ENCODE data around the gene GNAI3. TPM values are rescaled to one million over a fixed set of nuclear protein-coding genes. Genes with fewer than 3 reads are reported as not detected.
A peak's percentile ranks its signal among the peaks of the same experiment; 100 is the strongest.

The GNAI3 gene
- total and polyA plus RNA-seq, 10 of the 15 experiments (the other 5 are each of a cell fraction or from before 2014, with no cell fraction given): 5.9 to 13.8 (median 8.0) TPM

- Histone ChIP-seq H4K20me1 (ENCODE audit: control insufficient read depth, insufficient read depth) (no peaks in the 10 kb centered on the region), H3K9ac (ENCODE audit: control insufficient read depth, insufficient read depth, low read length) (no peak overlapping the region), H3K27me3 (replicated peaks in 1 of 2; ENCODE audit: control insufficient read depth in 2 of 2, insufficient read depth in 2 of 2, low read length in 1 of 2) (no peaks in the 10 kb centered on the region), H2AFZ (ENCODE audit: control insufficient read depth, low read depth, low read length) (no peak overlapping the region), H3K4me2 (ENCODE audit: control insufficient read depth, insufficient read depth) (no peak overlapping the region), H3K4me3 (no peak overlapping the region), H3K27ac (ENCODE audit: control insufficient read depth, insufficient read depth) (no peak overlapping the region), H3K9me3 (replicated peaks; ENCODE audit: control insufficient read depth, insufficient read depth, low read length) (no peaks in the 10 kb centered on the region), H3K36me3 (ENCODE audit: control insufficient read depth in 2 of 2, insufficient read depth in 2 of 2, low read length in 1 of 2) (peaks cover 8 to 29% of the 10 kb centered on the region in 2 experiments; a peak in 3 of 4 replicates), H3K4me1 (ENCODE audit: control insufficient read depth, insufficient read depth, low read length) (peaks cover 12% of the 10 kb centered on the region), H3K79me2 (ENCODE audit: control insufficient read depth, insufficient read depth, low read length) (no peaks in the 10 kb centered on the region)
- CTCF ChIA-PET: interaction anchor here (0.7 to 6.3 kb wide), 14 partner anchors 8 to 356 kb away, joined by 3 to 75 read pairs (median 6); partner anchors contain the start of genes AHCYL1, AMPD2, GNAI3 and GNAT2
- 80% methylated on average over 27 of the region's 30 CpGs for WGBS (ENCODE audit: insufficient coverage, insufficient replicate concordance, low lambda C conversion rate, missing lambda C conversion rate)
- FAIRE-seq (no peak), DNase-seq (ENCODE audit: low read depth, low spot score) (no peak), ATAC-seq (peak; percentile 14; the same call in 1 of the 3 replicates)
- intact Hi-C loops (cut with micrococcal nuclease; ENCODE audit: unreplicated experiment) (no loop called here), in situ Hi-C loops (cut with MboI) (no loop called here)
- no TSS peak for BruUV-seq (replicated peaks)
- TF ChIP-seq CTCF (IDR thresholded peaks at IDR 0.05 in 2 of 3, conservative IDR thresholded peaks at IDR 0.05 in 1 of 3; ENCODE audit: control insufficient read depth in 2 of 3, extremely low read depth in 1 of 3, insufficient read depth in 1 of 3, low read depth in 3 of 3, low read length in 3 of 3): peak; percentile 7 to 33 (median 11); a peak in 3 of 6 replicates
- peak; percentile 5; the same call in 1 of the 2 replicates for TF ChIP-seq SMC3 (IDR thresholded peaks at IDR 0.05; ENCODE audit: borderline replicate concordance, low read length)
- no peak for TF ChIP-seq E2F8 (IDR thresholded peaks at IDR 0.05; ENCODE audit: low read depth, partially characterized antibody)
- peak; percentile 31; the same call in 1 of the 2 replicates for TF ChIP-seq RAD21 (IDR thresholded peaks at IDR 0.05; ENCODE audit: insufficient read depth, low read depth, low read length)
- TF ChIP-seq CBFB (IDR thresholded peaks at IDR 0.05; ENCODE audit: low read depth): no peak
- no peak for TF ChIP-seq RAD51 (IDR thresholded peaks at IDR 0.05)
- SMC1A ChIA-PET (ENCODE audit: uncharacterized antibody, unreplicated experiment): interaction anchor here (1.0 to 5.4 kb wide), 8 partner anchors 9 to 97 kb away, joined by 3 to 36 read pairs (median 4); partner anchors contain the start of gene GNAI3
- RAD21 ChIA-PET (ENCODE audit: unreplicated experiment): interaction anchor here (0.6 to 4.3 kb wide), 9 partner anchors 9 to 354 kb away, joined by 3 to 59 read pairs (median 4); partner anchors contain the start of genes AHCYL1 and GNAI3
- POLR2A ChIA-PET: interaction anchor here (1.7 kb wide), 1 partner anchor 84 kb away, joined by 6 read pairs; no protein-coding TSS in a partner anchor
Measured at GRCh38 chr1:109630081-109630897, 81.9 kb downstream of the GNAI3 start.
